ENCODE data around the gene SHC1.

DNA sequence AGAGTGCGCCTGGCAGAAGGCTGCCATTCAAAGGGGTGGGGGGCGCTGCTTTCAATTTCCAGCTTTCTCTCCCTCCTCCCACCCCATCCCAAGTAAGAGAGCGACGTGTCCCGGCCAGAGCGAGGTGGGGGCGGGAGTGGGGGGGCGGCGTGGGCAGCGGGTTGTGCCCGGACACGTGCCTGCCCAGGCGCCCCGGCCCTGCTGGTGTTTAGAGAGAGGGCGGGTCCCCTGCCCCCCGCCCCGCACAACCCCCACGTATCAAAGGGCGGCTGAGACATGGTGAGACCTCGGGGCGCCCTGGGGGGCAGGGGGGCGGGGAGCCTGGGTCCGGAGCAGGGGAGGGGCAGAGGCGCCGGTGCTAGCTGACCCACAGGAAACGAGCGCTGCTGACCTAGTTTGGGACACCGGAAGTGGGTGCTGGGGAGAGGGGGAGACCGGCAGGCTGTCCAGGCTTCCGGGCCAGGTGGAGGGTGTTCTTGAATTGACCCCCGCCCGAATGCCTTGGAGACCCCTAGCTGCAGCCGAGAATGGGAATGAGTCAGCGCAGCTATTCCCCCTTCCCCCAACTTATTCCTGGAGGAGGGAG lies 33.3 kb upstream of the SHC1 start:
- TF ChIP-seq CTCF (IDR thresholded peaks at IDR 0.05; ENCODE audit: insufficient read depth, low read length, poor library complexity, severe bottlenecking), result no peak
- no peak for TF ChIP-seq EZH2phosphoT487 (conservative IDR thresholded peaks at IDR 0.05; ENCODE audit: low read length)
